Keratinocyte (primary cell): ENCODE measurements around the gene FAM184B. TPM values are rescaled to one million over a fixed set of nuclear protein-coding genes. Genes with fewer than 3 reads are reported as not detected.

Experiments used
- DNase-seq: peaks from one replicate; pipeline ENCODE4 v3.0.0-alpha.2; 2011; ENCODE audit warnings: low read depth, missing footprints, low spot score
- FAIRE-seq: peaks from 2 replicates; lab custom pipeline; 2011; peaks lifted over from hg19 to GRCh38; lab: Jason Lieb, UNC
- H2AFZ ChIP-seq: 2 replicates; pipeline ENCODE4 v1.6.0; 2012; ENCODE audit warnings: low read length, control low read depth, inconsistent platforms; ENCODE audit not compliant: control insufficient read depth
- H3K27ac ChIP-seq: 2 replicates; pipeline ENCODE4 v1.5.1; 2011; ENCODE audit warnings: low read length; ENCODE audit not compliant: control insufficient read depth, insufficient read depth
- H3K27me3 ChIP-seq: 3 replicates; pipeline ENCODE4 v1.6.0; 2011; ENCODE audit warnings: low read length; ENCODE audit not compliant: control insufficient read depth, insufficient read depth; ENCODE audit errors: extremely low read depth
- H3K36me3 ChIP-seq, 2 experiments: 2 replicates in 1 of 2; 3 replicates in 1 of 2; pipeline ENCODE4 v1.5.1; 2011; ENCODE audit warnings: low read length in 2 of 2, mild to moderate bottlenecking in 1 of 2; ENCODE audit not compliant: control insufficient read depth in 2 of 2, insufficient read depth in 2 of 2; ENCODE audit errors: extremely low read depth in 1 of 2
- H3K4me1 ChIP-seq: 3 replicates; pipeline ENCODE4 v1.5.1; 2011; ENCODE audit warnings: low read length; ENCODE audit not compliant: control insufficient read depth, insufficient read depth; ENCODE audit errors: extremely low read depth
- H3K4me2 ChIP-seq: 3 replicates; pipeline ENCODE4 v1.6.0; 2011; ENCODE audit warnings: low read depth, low read length; ENCODE audit not compliant: control insufficient read depth, insufficient read depth; ENCODE audit errors: extremely low read depth
- H3K4me3 ChIP-seq, 3 experiments: fragments of 200-600 bp in 1 of 3; sonication (generic) in 1 of 3; 2 replicates in 2 of 3; 3 replicates in 1 of 3; pipeline ENCODE4 v1.5.1; 2011 to 2016; ENCODE audit warnings: low read length in 3 of 3, mild to moderate bottlenecking in 3 of 3, control low read depth in 2 of 3, inconsistent platforms in 1 of 3, low read depth in 1 of 3, mixed read lengths in 1 of 3, mixed run types in 1 of 3, moderate library complexity in 1 of 3; ENCODE audit not compliant: control insufficient read depth in 2 of 3, insufficient read depth in 2 of 3; ENCODE audit errors: extremely low read depth in 1 of 3
- H3K79me2 ChIP-seq: 2 replicates; pipeline ENCODE4 v1.6.0; 2012; ENCODE audit warnings: low read length; ENCODE audit not compliant: control insufficient read depth, insufficient read depth
- H3K9ac ChIP-seq: 3 replicates; pipeline ENCODE4 v1.6.0; 2011; ENCODE audit warnings: low read length; ENCODE audit not compliant: control insufficient read depth, insufficient read depth; ENCODE audit errors: extremely low read depth
- H3K9me1 ChIP-seq: 3 replicates; pipeline ENCODE4 v1.6.0; 2011; ENCODE audit warnings: low read length; ENCODE audit not compliant: control insufficient read depth, insufficient read depth; ENCODE audit errors: extremely low read depth
- H3K9me3 ChIP-seq: 2 replicates; pipeline ENCODE4 v1.5.1; 2012; ENCODE audit warnings: low read depth, low read length; ENCODE audit not compliant: control insufficient read depth
- H4K20me1 ChIP-seq: 3 replicates; pipeline ENCODE4 v1.6.0; 2011; ENCODE audit warnings: low read length; ENCODE audit not compliant: control insufficient read depth, insufficient read depth; ENCODE audit errors: extremely low read depth
- CTCF ChIP-seq, 3 experiments: IDR thresholded peaks in 1 of 3; conservative IDR thresholded peaks in 1 of 3; optimal IDR thresholded peaks in 1 of 3; 2 replicates in 2 of 3; 3 replicates in 1 of 3; pipeline versions ENCODE3 to v1.5.1; 2011; ENCODE audit warnings: low read length in 3 of 3, mild to moderate bottlenecking in 3 of 3, moderate library complexity in 2 of 3, control low read depth in 1 of 3, inconsistent platforms in 1 of 3; ENCODE audit not compliant: insufficient read depth in 2 of 3; ENCODE audit errors: extremely low read depth in 1 of 3
- EZH2 ChIP-seq: IDR thresholded peaks from one replicate; pipeline ENCODE4 v1.6.1; 2012; ENCODE audit warnings: inconsistent platforms, mild to moderate bottlenecking, low read length, moderate library complexity
- dilution Hi-C: fragments of 300-500 bp; cut with MboI; formaldehyde crosslinking; loops from one replicate; pipeline ENCODE4 v1.7.0; 2020; ENCODE audit warnings: low sequenced_read_pairs; ENCODE audit not compliant: extremely low pct_ligation_motif_present
- polyA plus RNA-seq, 5 experiments: library from polyadenylated mRNA; depleted of rRNA in 3 of 5; stranded (reverse) in 3 of 5; stranded (forward) in 1 of 5; unstranded in 1 of 5; fragments of >200 nt; gene quantifications; 1 replicate in 1 of 5; 2 replicates in 3 of 5; 3 replicates in 1 of 5; pipeline versions ENCODE4 v1.2.1 to v1.2.3, GENCODE V29; 2011 to 2012; ENCODE audit warnings: missing spikeins in 2 of 5, low read depth in 1 of 5, low replicate concordance in 1 of 5

Gene FAM184B
- polyA plus RNA-seq, 1 donor (not counting 4 experiments of a cell fraction or from before 2014, with no cell fraction given): 0.01 TPM

- dilution Hi-C loops: no loop called here
These were observed 147.8 kb downstream of the FAM184B start for GRCh38 chr4:17633600-17633999.

GRCh38 chr4:17630228-17630627, 151.2 kb downstream of the FAM184B start:
- Histone ChIP-seq H3K4me1 (no peaks in the 10 kb centered on the region), H3K27ac (no peak overlapping the region), H4K20me1 (no peaks in the 10 kb centered on the region), H3K27me3 (no peaks in the 10 kb centered on the region), H3K9me3 (no peaks in the 10 kb centered on the region), H3K79me2 (peaks cover 7% of the 10 kb centered on the region), H3K9ac (no peak overlapping the region), H3K36me3 (peaks cover 21 to 26% of the 10 kb centered on the region in 2 experiments), H3K4me3 (no peak overlapping the region), H3K4me2 (no peak overlapping the region), H2AFZ (no peak overlapping the region), H3K9me1 (no peaks in the 10 kb centered on the region)
- FAIRE-seq: no peak
- no peak for DNase-seq
- no peak for TF ChIP-seq CTCF (optimal IDR thresholded peaks at IDR 0.05 in 1 of 3, IDR thresholded peaks at IDR 0.05 in 1 of 3, conservative IDR thresholded peaks at IDR 0.05 in 1 of 3; ENCODE audit: extremely low read depth in 1 of 3, insufficient read depth in 2 of 3, low read length in 3 of 3)
- dilution Hi-C loops: no loop called here

More at GRCh38 chr4:17633600-17633999, 147.8 kb downstream of the FAM184B start:
- Histone ChIP-seq H2AFZ (no peak overlapping the region), H3K9ac (no peak overlapping the region), H3K36me3 (peaks cover 15 to 17% of the 10 kb centered on the region in 2 experiments), H3K4me3 (no peak overlapping the region), H3K4me1 (no peaks in the 10 kb centered on the region), H4K20me1 (peaks cover 2% of the 10 kb centered on the region), H3K27me3 (no peaks in the 10 kb centered on the region), H3K4me2 (no peak overlapping the region), H3K9me1 (no peaks in the 10 kb centered on the region), H3K27ac (no peak overlapping the region), H3K79me2 (peaks cover 1% of the 10 kb centered on the region), H3K9me3 (no peaks in the 10 kb centered on the region)
- FAIRE-seq (no peak), DNase-seq (no peak)
- no peak for TF ChIP-seq CTCF (optimal IDR thresholded peaks at IDR 0.05 in 1 of 3, IDR thresholded peaks at IDR 0.05 in 1 of 3, conservative IDR thresholded peaks at IDR 0.05 in 1 of 3; ENCODE audit: extremely low read depth in 1 of 3, insufficient read depth in 2 of 3, low read length in 3 of 3)
- TF ChIP-seq EZH2: no peak
